ENCODE data around the gene OTX1.

GRCh38 chr2:63101954-63102353, 51.3 kb downstream of the OTX1 start:
- TF ChIP-seq CTCF (IDR thresholded peaks at IDR 0.05) (no peak), RXRA (IDR thresholded peaks at IDR 0.05; ENCODE audit: borderline replicate concordance, low read depth) (no peak), POLR2AphosphoS5 (IDR thresholded peaks at IDR 0.05; ENCODE audit: low read depth, low read length) (no peak), USF2 (IDR thresholded peaks at IDR 0.05; ENCODE audit: borderline replicate concordance, low read depth, low read length) (no peak), FOXJ3 (CRISPR knock-in tag; IDR thresholded peaks at IDR 0.05) (no peak), GABPA (IDR thresholded peaks at IDR 0.05; ENCODE audit: low read depth) (no peak), FOXM1 (IDR thresholded peaks at IDR 0.05; ENCODE audit: low read depth) (no peak), MAX (IDR thresholded peaks at IDR 0.05; ENCODE audit: low read depth) (no peak), REST (IDR thresholded peaks at IDR 0.05; ENCODE audit: low read depth, low read length) (no peak), GATA2 (CRISPR knock-in tag; IDR thresholded peaks at IDR 0.05) (no peak), SMC3 (IDR thresholded peaks at IDR 0.05; ENCODE audit: low read depth, low read length) (no peak)
